SK-N-SH (cell line): ENCODE results near the gene AMPD2. TPM values are rescaled to one million over a fixed set of nuclear protein-coding genes. Genes with fewer than 3 reads are reported as not detected.

Experiments used
- CTCF ChIA-PET: fragments of 300-600, 350-600 bp; formaldehyde crosslinking; extraction: SDS; loops from one replicate; lab custom pipeline; 2021; lab: Yijun Ruan, JAX
- POLR2A ChIA-PET: fragments of 350-600 bp; sonication (Branson Sonifier 250); formaldehyde crosslinking; extraction: SDS; loops from one replicate; lab custom pipeline; 2020; ENCODE audit warnings: antibody characterized with exemption, inconsistent platforms; lab: Yijun Ruan, JAX
- DNase-seq: peaks from one replicate; pipeline ENCODE4 v3.0.0; 2012
- H2AFZ ChIP-seq: fragments of 200-600 bp; sonication (generic); 2 replicates; pipeline ENCODE4 v1.8.1; 2016; ENCODE audit warnings: antibody characterized with exemption, mild to moderate bottlenecking, low read depth
- H3F3A ChIP-seq: fragments of 200-600 bp; sonication (generic); replicated peaks from 2 replicates; pipeline ENCODE3; 2016; ENCODE audit warnings: antibody characterized with exemption, mild to moderate bottlenecking; ENCODE audit not compliant: insufficient read depth
- H3K27ac ChIP-seq, 2 experiments: fragments of 200-500 bp in 1 of 2; fragments of 200-600 bp in 1 of 2; sonication (Bioruptor generic) in 1 of 2; sonication (generic), shearing (Covaris generic) in 1 of 2; 2 replicates each; pipeline versions ENCODE4 v1.5.1 to v1.6.1; 2014 to 2016; ENCODE audit warnings: low read depth in 2 of 2, inconsistent platforms in 1 of 2, low read length in 1 of 2, mild to moderate bottlenecking in 1 of 2, mixed read lengths in 1 of 2
- H3K27me3 ChIP-seq: fragments of 200-600 bp; sonication (generic), shearing (Covaris generic); 2 replicates; pipeline ENCODE4 v1.6.1; 2016; ENCODE audit warnings: mixed run types; ENCODE audit not compliant: insufficient read depth
- H3K36me3 ChIP-seq, 2 experiments: fragments of 200-500 bp in 1 of 2; fragments of 200-600 bp in 1 of 2; sonication (Bioruptor generic) in 1 of 2; sonication (generic) in 1 of 2; replicated peaks in 1 of 2; 2 replicates each; pipeline versions ENCODE3 to v1.5.1; 2014 to 2016; ENCODE audit warnings: low read length in 1 of 2, mild to moderate bottlenecking in 1 of 2; ENCODE audit not compliant: insufficient read depth in 2 of 2, control insufficient read depth in 1 of 2
- H3K4me1 ChIP-seq, 2 experiments: fragments of 200-500 bp in 1 of 2; fragments of 200-600 bp in 1 of 2; sonication (Bioruptor generic) in 1 of 2; sonication (generic), shearing (Covaris generic) in 1 of 2; 2 replicates each; pipeline versions ENCODE4 v1.5.1 to v1.6.1; 2014 to 2016; ENCODE audit warnings: low read depth in 1 of 2, low read length in 1 of 2, mixed run types in 1 of 2; ENCODE audit not compliant: insufficient read depth in 2 of 2, control insufficient read depth in 1 of 2
- H3K4me2 ChIP-seq: fragments of 200-600 bp; sonication (generic), shearing (Covaris generic); 2 replicates; pipeline ENCODE4 v1.6.1; 2017; ENCODE audit warnings: mixed run types
- H3K4me3 ChIP-seq, 2 experiments: fragments of 200-500 bp in 1 of 2; fragments of 200-600 bp in 1 of 2; sonication (Bioruptor generic) in 1 of 2; sonication (generic), shearing (Covaris generic) in 1 of 2; 2 replicates each; pipeline versions ENCODE4 v1.5.1 to v1.8.1; 2014 to 2016; ENCODE audit warnings: low read depth in 2 of 2, inconsistent platforms in 1 of 2, low read length in 1 of 2, mild to moderate bottlenecking in 1 of 2, mixed read lengths in 1 of 2, moderate library complexity in 1 of 2
- H3K79me2 ChIP-seq: fragments of 200-600 bp; sonication (generic); 2 replicates; pipeline ENCODE4 v1.8.1; 2017; ENCODE audit warnings: mild to moderate bottlenecking; ENCODE audit not compliant: insufficient read depth
- H3K9ac ChIP-seq: fragments of 200-600 bp; sonication (generic); 2 replicates; pipeline ENCODE4 v1.6.1; 2017; ENCODE audit warnings: mixed run types
- H3K9me2 ChIP-seq: fragments of 200-600 bp; sonication (generic); 2 replicates; pipeline ENCODE4 v1.6.1; 2017; ENCODE audit warnings: mixed run types
- H3K9me3 ChIP-seq: fragments of 200-600 bp; sonication (generic); 2 replicates; pipeline ENCODE4 v1.6.1; 2017; ENCODE audit warnings: mixed run types, mild to moderate bottlenecking, moderate library complexity
- H4K20me1 ChIP-seq: fragments of 200-600 bp; sonication (generic); 2 replicates; pipeline ENCODE4 v1.6.1; 2017; ENCODE audit warnings: mild to moderate bottlenecking, mixed run types; ENCODE audit not compliant: insufficient read depth
- ELF1 ChIP-seq: IDR thresholded peaks from 2 replicates; pipeline ENCODE4 v1.4.0; 2012
- EP300 ChIP-seq, 2 experiments: IDR thresholded peaks; 2 replicates each; pipeline versions ENCODE4 v1.4.0 to v1.6.1; 2012; ENCODE audit warnings: borderline replicate concordance in 1 of 2, low read depth in 1 of 2, low read length in 1 of 2
- FOSL2 ChIP-seq: IDR thresholded peaks from 2 replicates; pipeline ENCODE4 v1.4.0; 2012; ENCODE audit warnings: low read depth, mild to moderate bottlenecking, moderate library complexity, borderline replicate concordance
- FOXM1 ChIP-seq: IDR thresholded peaks from 2 replicates; pipeline ENCODE4 v1.4.0; 2012; ENCODE audit warnings: low read depth, mild to moderate bottlenecking
- GATA2 ChIP-seq: sonication (generic); formaldehyde crosslinking; IDR thresholded peaks from 2 replicates; pipeline ENCODE4 v1.5.0; 2020; ENCODE audit warnings: mild to moderate bottlenecking, missing genetic modification reagents
- NFIC ChIP-seq: IDR thresholded peaks from 2 replicates; pipeline ENCODE4 v1.4.0; 2012; ENCODE audit warnings: borderline replicate concordance
- POLR2AphosphoS5 ChIP-seq: IDR thresholded peaks from 2 replicates; pipeline ENCODE4 v1.6.1; 2012; ENCODE audit warnings: low read depth, low read length
- SMC3 ChIP-seq: IDR thresholded peaks from 2 replicates; pipeline ENCODE4 v1.6.1; 2012; ENCODE audit warnings: low read depth, low read length, improper control_type of control experiment
- TCF12 ChIP-seq: IDR thresholded peaks from 2 replicates; pipeline ENCODE4 v1.4.0; 2012
- TEAD4 ChIP-seq: IDR thresholded peaks from 2 replicates; pipeline ENCODE4 v1.4.0; 2012; ENCODE audit warnings: mild to moderate bottlenecking, borderline replicate concordance; ENCODE audit not compliant: insufficient read depth
- USF2 ChIP-seq: fragments of 150-350 bp; IDR thresholded peaks from 2 replicates; pipeline ENCODE4 v1.6.1; 2017; ENCODE audit warnings: antibody characterized with exemption, low read length, low read depth, borderline replicate concordance
- YY1 ChIP-seq: IDR thresholded peaks from 2 replicates; pipeline ENCODE4 v1.4.0; 2012; ENCODE audit warnings: low read depth, mild to moderate bottlenecking
- WGBS: methylation state at CpG from one replicate; pipeline ENCODE4 v1.1.6; 2017; ENCODE audit warnings: low lambda C conversion rate; 5-methylcytosine and 5-hydroxymethylcytosine counted together
- polyA plus RNA-seq, 3 experiments: library from polyadenylated mRNA; depleted of rRNA; stranded (reverse); fragments of >200 nt; gene quantifications; 2 replicates each; pipeline ENCODE4 v1.2.3, GENCODE V29; 2012
- TF ChIP-seq, protein P1 (sequence below): IDR thresholded peaks from 2 replicates; pipeline ENCODE4 v1.4.0; 2012; ENCODE audit warnings: low read depth, borderline replicate concordance
- TF ChIP-seq, protein P2 (sequence below): fragments of 150-350 bp; IDR thresholded peaks from 2 replicates; pipeline ENCODE4 v1.6.1; 2016; ENCODE audit warnings: mild to moderate bottlenecking, low read depth, low read length

Gene AMPD2
- polyA plus RNA-seq, 1 of the 3 experiments (the other 2 are of a cell fraction), result 59.1 TPM

GRCh38 chr1:109634771-109635750, 15.4 kb downstream of the AMPD2 start:
- Histone ChIP-seq H3K4me1 (peaks cover 7 to 88% of the 10 kb centered on the region in 2 experiments; a peak in 3 of 4 replicates), H3K79me2 (no peaks in the 10 kb centered on the region), H2AFZ (no peak overlapping the region), H3K4me3 (no peak overlapping the region), H3F3A (peaks cover 4% of the 10 kb centered on the region), H4K20me1 (no peaks in the 10 kb centered on the region), H3K27ac (peak overlapping the region in 1 of 2 experiments; percentile 98; a peak in 2 of 4 replicates), H3K9ac (no peak overlapping the region), H3K36me3 (peaks cover 19 to 20% of the 10 kb centered on the region in 2 experiments), H3K9me2 (no peaks in the 10 kb centered on the region), H3K9me3 (no peaks in the 10 kb centered on the region; the same call in 1 of the 2 replicates), H3K27me3 (no peaks in the 10 kb centered on the region), H3K4me2 (no peak overlapping the region)
- ChIA-PET CTCF (interaction anchor here (0.6 to 9.5 kb wide), 10 partner anchors 7 to 327 kb away, joined by 3 to 169 read pairs (median 21); partner anchors contain the start of genes AMPD2, GNAI3 and GNAT2), POLR2A (interaction anchor here (0.8 to 1.0 kb wide), 2 partner anchors 9 to 87 kb away, joined by 3 to 5 read pairs; partner anchors contain the start of gene GNAI3)
- DNase-seq, result peak; percentile 7
- WGBS, result 79% methylated on average over 11 of the region's 13 CpGs
- TF ChIP-seq EP300 (IDR thresholded peaks at IDR 0.05; ENCODE audit: borderline replicate concordance in 1 of 2, low read depth in 1 of 2, low read length in 1 of 2) (no peak), TCF12 (no peak), SMC3 (no peak), GATA2 (CRISPR knock-in tag) (no peak), YY1 (no peak), FOXM1 (no peak), TEAD4 (no peak), POLR2AphosphoS5 (no peak), NFIC (no peak), FOSL2 (no peak), USF2 (no peak), ELF1 (no peak)
- TF ChIP-seq, protein P1, sequence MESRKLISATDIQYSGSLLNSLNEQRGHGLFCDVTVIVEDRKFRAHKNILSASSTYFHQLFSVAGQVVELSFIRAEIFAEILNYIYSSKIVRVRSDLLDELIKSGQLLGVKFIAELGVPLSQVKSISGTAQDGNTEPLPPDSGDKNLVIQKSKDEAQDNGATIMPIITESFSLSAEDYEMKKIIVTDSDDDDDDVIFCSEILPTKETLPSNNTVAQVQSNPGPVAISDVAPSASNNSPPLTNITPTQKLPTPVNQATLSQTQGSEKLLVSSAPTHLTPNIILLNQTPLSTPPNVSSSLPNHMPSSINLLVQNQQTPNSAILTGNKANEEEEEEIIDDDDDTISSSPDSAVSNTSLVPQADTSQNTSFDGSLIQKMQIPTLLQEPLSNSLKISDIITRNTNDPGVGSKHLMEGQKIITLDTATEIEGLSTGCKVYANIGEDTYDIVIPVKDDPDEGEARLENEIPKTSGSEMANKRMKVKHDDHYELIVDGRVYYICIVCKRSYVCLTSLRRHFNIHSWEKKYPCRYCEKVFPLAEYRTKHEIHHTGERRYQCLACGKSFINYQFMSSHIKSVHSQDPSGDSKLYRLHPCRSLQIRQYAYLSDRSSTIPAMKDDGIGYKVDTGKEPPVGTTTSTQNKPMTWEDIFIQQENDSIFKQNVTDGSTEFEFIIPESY, result no peak
- TF ChIP-seq, protein P2, sequence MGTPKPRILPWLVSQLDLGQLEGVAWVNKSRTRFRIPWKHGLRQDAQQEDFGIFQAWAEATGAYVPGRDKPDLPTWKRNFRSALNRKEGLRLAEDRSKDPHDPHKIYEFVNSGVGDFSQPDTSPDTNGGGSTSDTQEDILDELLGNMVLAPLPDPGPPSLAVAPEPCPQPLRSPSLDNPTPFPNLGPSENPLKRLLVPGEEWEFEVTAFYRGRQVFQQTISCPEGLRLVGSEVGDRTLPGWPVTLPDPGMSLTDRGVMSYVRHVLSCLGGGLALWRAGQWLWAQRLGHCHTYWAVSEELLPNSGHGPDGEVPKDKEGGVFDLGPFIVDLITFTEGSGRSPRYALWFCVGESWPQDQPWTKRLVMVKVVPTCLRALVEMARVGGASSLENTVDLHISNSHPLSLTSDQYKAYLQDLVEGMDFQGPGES, result no peak
